Activated CD4-positive, alpha-beta T cell treated with anti-CD3 and anti-CD28 coated beads, Interleukin-2, Interleukin-4, amounts not matched to agents 100 ng/mL and 50 ng/mL, durations not matched to agents 16 hours and 8 hours (primary cell): ENCODE results near the gene NLRP7.
A peak's percentile ranks its signal among the peaks of the same experiment; 100 is the strongest.
"Not testable (repeated sequence)": the region's sequence is repeated elsewhere in the genome, so short reads cannot be mapped to it uniquely, and the experiment has no call there.

Experiments used
- DNase-seq: peaks from one replicate; pipeline ENCODE4 v3.0.0-alpha.2; 2020; ENCODE audit warnings: low spot score

NLRP7 gene

DNA sequence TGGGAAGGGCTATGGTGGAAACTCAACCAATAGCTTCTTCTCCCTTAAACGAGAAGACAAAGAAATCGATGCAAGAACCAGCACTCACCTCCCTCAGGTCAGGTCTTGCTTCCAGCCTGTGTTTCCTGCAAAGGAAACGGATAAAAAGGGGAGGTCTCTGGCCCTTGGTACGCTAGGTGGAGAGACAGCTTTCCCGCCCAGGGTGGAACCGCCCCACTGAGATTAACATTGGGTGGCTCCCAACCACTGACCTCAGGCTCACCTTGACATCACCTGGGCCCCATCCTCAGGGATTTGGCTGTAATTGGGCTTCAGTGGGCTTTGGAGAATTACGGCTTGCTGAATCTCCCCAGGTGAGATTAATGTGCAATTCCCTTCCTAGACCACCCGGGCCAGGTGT, at the start of gene NLRP7:
Gene NLRP7, minus strand, starts transcription at position 150 of the 400 bp plus-strand sequence.
- DNase-seq: no peak

DNA sequence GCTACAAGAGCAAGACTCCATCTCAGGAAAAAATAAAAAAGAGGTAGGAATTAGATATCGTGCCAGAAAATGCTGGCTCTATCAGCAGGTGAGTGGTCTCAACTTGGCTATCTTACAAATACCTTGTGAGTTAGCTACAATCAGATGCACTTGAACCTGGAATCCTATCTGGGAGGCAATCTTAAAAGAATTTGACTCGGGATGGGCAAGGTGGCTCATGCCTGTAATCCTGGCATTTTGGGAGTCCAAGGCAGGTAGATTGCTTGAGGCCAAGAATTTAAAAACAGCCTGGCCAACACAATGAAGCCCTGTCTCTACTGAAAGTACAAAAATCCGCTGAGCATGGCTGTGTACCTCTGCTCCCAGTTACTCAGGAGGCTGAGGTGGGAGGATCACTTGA, 48.2 kb upstream of the NLRP7 start:
- no peak for DNase-seq

DNA sequence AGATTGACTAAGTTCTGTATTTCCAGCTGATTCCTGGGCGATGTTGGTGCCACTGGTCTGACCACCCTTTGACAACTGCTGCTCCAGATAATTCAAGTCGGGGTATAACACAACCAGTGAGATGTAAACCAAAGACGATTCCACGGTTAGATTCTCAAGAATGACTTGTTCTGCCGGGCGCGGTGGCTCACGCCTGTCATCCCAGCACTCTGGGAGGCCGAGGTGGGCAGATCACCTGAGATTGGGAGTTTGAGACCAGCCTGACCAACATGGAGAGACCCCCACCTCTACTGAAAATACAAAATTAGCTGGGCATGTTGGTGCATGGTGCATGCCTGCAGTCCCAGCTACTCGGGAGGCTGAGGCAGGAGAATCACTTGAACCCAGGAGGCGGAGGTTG, 42.2 kb upstream of the NLRP7 start:
- not testable (repeated sequence) for DNase-seq

DNA sequence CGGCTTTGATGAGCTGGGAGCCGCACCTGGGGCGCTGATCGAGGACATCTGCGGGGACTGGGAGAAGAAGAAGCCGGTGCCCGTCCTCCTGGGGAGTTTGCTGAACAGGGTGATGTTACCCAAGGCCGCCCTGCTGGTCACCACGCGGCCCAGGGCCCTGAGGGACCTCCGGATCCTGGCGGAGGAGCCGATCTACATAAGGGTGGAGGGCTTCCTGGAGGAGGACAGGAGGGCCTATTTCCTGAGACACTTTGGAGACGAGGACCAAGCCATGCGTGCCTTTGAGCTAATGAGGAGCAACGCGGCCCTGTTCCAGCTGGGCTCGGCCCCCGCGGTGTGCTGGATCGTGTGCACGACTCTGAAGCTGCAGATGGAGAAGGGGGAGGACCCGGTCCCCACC, 35.2 kb upstream of the NLRP7 start:
- DNase-seq: not testable (repeated sequence)

DNA sequence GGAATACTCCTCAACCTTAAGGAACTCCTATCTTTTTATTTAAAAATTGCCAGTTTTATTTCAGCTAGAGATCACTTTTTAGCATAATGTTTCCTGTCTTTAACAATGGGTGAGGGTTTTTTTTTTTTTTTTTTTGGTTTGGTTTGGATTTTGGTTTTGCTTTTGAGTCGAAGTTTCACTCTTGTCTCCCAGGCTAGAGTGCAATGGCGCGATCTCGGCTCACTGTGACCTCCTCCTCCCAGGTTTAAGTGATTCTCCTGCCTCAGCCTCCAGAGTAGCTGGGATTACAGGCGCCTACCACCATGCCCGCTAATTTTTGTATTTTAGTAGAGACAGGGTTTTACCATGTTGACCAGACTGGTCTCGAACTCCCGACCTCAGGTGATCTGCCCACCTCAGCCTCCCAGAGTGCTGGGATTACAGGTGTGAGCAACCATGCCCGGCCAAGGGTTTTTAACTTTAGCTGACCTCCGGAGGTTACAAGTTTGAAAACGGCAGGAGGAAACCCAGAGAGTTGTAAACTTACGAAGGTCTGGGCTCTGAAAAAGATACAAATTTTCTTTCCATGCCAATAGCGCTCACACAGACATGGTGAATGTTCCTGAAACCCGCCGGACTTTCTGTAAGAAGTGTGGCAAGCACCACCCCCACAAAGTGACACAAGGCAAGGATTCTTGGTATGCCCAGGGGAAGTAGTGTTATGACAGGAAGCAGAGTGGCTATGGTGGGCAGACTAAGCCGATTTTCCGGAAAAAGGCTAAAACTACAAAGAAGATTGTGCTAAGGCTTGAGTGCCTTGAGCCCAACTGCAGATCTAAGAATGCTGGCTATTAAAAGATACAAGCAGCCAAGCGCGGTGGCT, 26.1 kb upstream of the NLRP7 start:
- DNase-seq: peak; percentile 36

DNA sequence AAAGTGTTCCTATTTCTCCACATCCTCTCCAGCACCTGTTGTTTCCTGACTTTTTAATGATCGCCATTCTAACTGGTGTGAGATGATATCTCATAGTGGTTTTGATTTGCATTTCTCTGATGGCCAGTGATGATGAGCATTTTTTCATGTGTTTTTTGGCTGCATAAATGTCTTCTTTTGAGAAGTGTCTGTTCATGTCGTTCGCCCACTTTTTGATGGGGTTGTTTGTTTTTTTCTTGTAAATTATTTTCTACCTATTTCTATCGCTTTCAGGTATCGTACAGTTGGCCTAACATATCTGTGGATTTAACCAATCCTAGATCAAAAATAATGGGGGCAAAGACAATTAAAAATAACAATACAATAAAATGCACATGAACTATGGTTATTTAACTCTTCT, 24.1 kb upstream of the NLRP7 start:
- DNase-seq: not testable (repeated sequence)

DNA sequence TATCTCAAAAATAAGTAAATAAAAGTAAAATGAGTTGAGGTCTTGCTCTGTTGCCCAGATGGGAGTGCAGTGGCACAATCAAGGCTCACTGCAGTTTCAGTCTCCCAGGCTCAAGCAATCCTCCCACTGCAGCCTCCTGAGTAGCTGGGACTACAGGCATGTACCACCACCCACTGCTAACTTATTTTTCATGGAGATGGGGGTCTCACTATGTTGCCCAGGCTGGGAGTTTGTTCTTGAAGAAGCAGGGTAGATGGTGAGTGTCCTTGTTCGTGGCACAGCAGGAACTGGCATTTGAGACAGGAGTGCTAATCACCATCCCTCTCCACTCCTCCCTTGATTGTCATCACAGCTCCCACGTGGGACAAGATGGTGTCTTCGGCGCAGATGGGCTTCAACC, 22.3 kb upstream of the NLRP7 start:
- DNase-seq: no peak

DNA sequence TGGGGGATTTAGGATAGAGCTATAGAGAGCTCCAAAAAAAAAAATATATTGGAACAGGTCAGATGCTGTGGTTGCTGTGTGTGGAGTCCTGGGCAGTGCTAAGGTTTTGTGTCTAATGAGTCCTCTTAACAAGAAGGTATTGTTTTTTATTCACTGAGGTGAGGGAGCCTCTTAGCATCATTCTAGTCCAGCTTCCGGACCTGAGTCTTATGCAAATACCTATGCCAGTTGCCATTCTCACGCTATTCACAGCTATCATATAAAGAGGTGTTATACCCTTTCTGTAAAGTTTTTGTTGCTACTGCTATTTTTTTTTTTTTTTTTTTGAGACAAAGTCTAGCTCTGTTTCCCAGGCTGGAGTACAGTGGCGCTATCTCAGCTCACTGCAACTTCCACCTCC, 20.3 kb upstream of the NLRP7 start:
- DNase-seq: no peak

DNA sequence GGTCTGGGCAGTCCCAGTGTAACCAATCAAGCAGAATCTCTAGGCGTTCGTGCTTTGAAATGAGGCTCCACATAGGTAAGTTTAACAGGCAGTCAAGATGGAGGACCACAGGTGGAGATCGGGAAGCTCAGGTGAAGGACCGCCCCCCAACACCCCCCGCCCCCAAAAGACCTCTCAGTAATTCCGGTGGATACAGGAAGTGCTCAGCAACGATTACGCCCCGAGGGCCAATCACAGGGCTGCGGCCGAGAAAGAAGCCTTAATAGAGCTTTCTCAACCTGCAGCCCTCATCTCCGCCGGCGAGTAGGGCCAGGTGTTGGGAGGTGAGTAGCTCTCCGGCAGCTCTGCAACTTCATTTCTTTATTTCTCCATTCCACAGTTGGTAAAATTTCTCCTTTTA, 17.7 kb upstream of the NLRP7 start:
- DNase-seq: not testable (repeated sequence)

DNA sequence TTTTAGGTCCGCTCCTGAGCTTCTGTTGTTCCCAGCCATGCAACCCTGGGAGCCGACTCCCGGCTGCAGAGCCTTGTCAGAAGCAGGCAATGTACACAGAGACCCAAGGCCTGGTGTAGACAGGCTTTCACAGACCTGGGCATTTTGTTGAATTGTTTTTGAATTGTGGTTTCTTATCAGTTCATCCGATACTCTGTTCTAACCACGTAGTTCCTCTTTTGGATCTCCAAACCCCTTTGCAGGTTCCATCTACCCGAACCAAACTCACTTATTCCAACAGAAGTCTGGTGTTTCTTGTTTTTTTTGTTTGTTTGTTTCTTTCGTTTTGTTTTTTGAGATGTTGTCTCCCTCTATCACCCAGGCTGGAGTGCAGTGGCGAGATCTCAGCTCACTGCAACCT, 12.5 kb upstream of the NLRP7 start:
- DNase-seq: peak; percentile 22

DNA sequence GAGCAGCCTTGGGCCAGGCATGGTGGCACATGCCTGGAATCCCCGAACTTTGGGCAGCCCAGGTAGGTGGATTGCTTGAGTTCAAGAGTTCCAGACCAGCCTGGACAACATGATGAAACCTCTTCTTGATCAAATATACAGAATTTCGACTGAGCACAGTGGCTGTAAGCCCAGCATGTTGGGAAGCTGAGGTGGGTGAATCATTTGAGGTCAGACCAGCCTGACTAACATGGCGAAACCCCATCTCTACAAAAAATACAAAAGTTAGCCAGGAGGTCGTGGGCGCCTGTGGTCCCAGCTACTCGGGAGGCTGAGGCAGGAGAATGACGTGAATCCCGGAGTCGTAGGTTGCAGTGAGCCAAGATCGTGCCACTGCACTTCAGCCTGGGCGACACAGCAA, 8.0 kb upstream of the NLRP7 start:
- no peak for DNase-seq

DNA sequence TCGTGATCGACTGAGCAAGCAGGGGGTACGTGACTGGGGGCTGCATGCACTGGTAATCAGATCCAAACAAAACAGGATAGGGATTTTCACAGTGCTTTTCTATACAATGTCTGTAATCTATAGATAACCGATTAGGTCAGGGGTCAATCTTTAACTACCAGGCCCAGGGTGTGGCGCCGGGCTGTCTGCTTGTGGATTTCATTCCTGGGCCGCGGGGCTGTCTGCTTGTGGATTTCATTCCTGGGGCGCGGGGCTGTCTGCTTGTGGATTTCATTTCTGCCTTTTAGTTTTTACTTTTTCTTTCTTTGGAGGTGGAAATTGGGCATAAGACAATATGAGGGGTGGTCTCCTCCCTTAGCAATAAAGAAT, 6.0 kb upstream of the NLRP7 start:
- not testable (repeated sequence) for DNase-seq

DNA sequence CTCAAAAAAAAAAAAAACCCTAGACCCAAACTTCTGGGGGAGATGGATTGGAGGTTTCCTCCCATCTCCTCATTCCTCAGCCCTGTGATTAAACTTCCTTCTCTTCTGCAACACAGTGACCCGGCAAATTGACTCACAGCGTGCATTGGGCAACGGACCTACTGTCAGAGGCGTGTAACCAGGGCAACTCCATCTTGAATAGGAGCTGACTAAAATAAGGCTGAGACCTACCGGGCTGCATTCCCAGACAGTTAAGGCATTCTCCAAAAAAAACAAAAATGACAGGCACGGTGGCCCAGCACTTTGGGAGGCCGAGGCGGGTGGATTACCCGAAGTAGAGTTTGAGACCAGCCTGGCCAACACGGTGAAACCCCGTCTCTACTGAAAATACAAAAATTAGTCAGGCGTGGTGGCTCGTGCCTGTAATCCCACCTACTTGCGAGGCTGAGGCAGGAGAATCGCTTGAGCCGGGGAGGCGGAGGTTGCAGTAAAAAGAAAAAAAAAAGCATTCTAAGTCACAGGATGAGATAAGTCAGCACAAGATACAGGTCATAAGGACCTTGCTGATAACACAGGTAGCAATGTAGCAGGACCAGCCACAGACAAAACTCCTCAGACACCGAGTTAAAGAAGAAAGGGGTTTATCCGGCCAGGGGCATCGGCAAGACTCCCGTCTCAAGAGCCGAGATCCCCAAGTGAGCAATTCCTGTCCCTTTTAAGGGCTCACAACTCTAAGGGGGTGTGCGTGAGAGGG, 5.4 kb upstream of the NLRP7 start:
- no peak for DNase-seq

DNA sequence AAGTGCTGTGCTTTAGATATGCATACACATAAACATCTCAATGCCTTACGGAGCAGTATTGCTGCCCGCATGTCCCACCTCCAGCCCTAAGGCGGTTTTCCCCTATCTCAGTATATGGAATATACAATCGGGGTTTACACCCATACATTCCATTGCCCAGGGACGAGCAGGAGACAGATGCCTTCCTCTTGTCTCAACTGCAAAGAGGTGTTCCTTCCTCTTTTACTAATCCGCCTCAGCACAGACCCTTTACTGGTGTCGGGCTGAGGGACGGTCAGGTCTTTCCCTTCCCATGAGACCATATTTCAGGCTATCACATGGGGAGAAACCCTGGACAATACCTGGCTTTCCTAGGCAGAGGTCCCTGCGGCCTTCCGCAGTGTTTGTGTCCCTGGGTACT, 3.2 kb upstream of the NLRP7 start:
- not testable (repeated sequence) for DNase-seq

DNA sequence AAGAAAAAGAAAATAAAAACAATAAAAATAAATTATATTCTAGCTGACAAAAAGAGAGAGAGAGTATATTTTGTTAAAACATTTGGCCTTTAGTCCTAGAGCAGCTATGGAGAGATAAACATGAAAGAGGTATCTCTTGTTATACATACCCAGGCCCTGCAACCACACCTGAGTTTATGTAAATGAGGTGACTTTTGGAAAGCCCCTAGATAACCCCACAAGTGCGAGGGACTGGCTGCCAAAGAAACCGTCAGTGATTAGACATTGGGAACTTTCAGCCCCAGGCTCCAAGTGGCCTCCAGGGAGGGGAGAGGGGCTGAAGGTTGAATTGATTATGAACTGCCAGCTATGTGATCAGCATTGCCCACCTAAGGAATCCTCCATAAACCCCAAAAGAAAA, 2.1 kb upstream of the NLRP7 start:
- DNase-seq: no peak

DNA sequence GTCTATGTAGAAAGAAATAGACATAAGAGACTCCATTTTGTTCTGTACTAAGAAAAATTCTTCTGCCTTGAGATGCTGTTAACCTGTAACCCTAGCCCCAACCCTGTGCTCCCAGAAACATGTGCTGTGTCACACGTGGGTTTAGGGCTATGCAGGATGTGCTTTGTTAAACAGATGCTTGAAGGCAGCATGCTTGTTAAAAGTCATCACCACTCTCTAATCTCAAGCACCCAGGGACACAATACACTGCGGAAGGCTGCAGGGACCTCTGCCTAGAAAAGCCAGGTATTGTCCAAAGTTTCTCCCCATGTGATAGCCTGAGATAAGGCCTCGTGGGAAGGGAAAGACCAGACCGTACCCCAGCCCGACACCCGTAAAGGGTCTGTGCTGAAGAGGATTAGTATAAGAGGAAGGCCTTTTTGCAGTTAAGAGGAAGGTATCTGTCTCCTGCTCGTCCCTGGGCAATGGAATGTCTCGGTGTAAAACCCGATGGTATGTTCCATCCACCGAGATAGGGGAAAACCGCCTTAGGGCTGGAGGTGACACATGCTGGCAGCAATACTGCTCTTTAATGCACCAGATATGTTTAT, 3.5 kb downstream of the NLRP7 start:
- DNase-seq: not testable (repeated sequence)

DNA sequence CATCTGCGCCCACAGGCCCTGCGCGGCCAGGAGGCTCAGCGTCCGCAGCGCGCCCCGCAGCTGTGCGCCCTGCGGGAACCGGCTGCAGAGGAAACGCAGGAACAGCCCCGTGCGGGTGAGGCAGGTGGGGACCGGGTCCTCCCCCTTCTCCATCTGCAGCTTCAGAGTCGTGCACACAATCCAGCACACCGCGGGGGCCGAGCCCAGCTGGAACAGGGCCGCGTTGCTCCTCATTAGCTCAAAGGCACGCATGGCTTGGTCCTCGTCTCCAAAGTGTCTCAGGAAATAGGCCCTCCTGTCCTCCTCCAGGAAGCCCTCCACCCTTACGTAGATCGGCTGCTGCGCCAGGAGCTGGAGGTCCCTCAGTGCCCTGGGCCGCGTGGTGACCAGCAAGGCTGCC, 7.8 kb downstream of the NLRP7 start:
- not testable (repeated sequence) for DNase-seq

DNA sequence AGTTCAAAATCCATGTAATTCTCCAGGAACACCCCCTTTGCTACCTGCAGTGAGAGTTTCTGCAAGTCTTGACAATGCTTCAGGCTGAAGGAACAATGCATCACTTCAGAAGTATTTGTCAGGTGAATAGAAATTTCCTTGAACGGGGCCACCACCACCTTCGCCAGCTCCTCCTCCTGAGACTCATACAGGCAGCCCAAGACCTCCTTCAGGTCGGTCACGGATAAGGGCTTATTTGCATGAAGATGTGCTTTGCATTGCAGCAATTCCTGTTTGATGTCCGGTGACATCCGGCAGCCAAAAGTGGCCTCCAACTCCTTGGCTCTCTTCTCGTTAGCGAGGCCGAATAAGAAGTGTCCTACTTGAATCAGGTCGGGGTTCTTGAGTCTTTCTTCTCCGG, 8.4 kb downstream of the NLRP7 start:
- no peak for DNase-seq

DNA sequence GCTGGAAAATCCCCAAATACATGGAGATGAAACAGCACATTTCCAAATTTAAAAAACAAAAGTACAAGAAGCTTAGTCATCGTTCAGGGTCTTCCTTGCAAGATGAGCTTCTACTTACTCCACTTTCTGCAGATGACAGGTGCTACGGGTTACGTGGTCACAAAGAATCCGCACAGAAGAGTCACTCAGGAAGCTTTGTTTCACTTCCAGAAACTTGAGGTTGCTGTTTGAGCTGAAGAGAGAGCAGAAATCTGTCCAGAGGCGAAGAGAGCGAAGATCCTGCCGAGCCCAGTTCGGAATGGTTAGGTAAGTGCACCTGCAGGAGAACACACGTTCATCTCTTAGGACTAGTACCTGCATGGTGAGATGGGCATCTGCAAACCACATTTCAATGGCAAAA, 9.4 kb downstream of the NLRP7 start:
- DNase-seq: peak; percentile 57

DNA sequence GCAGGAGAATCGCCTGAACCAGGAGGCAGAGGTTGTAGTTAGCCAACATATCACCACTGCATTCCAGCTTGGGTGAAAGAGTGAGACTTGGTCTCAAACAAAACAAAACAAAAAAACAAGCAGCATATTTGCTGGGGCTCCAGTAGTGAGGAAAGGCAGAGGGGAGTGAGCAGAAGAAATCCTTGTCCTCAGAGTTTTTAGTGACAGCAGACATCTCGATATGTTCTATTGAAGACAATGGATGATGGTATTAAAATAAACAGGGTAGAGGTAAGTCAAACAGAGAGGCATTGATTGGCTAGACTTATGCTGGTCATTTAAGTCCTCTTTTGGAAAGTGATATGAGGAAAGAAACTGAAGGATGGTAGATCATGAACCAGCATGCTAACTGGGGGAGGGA, 19.0 kb downstream of the NLRP7 start:
- DNase-seq: no peak

DNA sequence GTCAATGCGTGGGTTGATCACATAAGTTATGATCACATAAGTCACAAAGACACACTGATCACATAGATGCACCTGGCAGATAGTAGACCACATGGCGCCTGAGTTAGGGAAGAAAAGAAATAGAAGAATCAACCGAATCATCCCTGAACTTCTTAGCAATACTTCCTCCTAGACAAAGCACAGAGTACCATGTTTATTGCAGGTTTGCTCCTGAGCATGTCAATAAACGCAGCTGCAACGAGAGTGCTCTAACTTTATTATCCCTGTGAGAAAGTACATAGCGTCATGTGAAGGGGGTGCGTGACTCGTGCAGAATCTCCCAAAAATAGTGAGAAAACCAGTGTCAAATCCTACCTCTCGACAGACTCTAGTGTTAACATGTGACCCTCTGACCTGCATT, 24.1 kb downstream of the NLRP7 start:
- DNase-seq: no peak

DNA sequence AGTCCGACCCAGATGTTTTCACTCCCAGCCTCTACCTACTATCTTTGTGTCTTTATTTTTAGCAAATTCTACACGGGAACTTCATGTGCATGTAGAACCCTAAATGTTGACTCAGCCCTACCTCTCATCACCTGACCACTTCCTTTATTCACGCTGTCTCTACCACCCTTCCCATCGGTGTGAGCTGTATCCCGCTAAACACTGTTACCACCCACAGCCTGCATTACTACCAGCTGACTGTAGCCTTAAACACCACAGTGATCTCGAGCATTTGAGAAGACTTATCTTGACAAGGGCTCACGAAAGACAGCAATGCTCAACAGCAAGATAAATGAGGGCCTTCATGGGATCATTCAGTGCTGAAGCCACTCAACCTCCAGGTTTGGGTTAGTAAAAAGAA, 26.2 kb downstream of the NLRP7 start:
- DNase-seq: peak; percentile 3
